Activated CD8-positive, alpha-beta T cell treated with anti-CD3 and anti-CD28 coated beads for 36 hours (primary cell): ENCODE results near the gene TMPRSS2. TPM values are rescaled to one million over a fixed set of nuclear protein-coding genes. Genes with fewer than 3 reads are reported as not detected.

Experiments
- ATAC-seq: fragments of 200-7000 bp; cut with Tn5 transposase; one replicate; pipeline ENCODE4 v1.10.0; 2021; ENCODE audit warnings: mild to moderate bottlenecking, moderate library complexity
- CTCF ChIA-PET: fragments of 350-600 bp; sonication (Branson Sonifier 250); formaldehyde crosslinking; loops from one replicate; lab custom pipeline; 2021; ENCODE audit warnings: antibody characterized with exemption; lab: Charles Lee
- POLR2A ChIA-PET: fragments of 350-600 bp; sonication (Branson Sonifier 250); formaldehyde crosslinking; loops from one replicate; lab custom pipeline; 2021; ENCODE audit warnings: antibody characterized with exemption; lab: Charles Lee
- DNase-seq: peaks from one replicate; pipeline ENCODE4 v3.0.0-alpha.2; 2020
- H3K27ac Mint-ChIP-seq: one replicate; pipeline ENCODE4 v1.8.0; 2021; ENCODE audit warnings: mild to moderate bottlenecking, mixed read lengths
- H3K27me3 Mint-ChIP-seq: one replicate; pipeline ENCODE4 v1.8.0; 2021; ENCODE audit warnings: mixed read lengths
- H3K36me3 Mint-ChIP-seq: one replicate; pipeline ENCODE4 v1.8.0; 2021; ENCODE audit warnings: low read depth, mixed read lengths
- H3K4me1 Mint-ChIP-seq: one replicate; pipeline ENCODE4 v1.8.0; 2021; ENCODE audit warnings: low read depth, mixed read lengths
- H3K4me3 Mint-ChIP-seq: one replicate; pipeline ENCODE4 v1.8.0; 2021; ENCODE audit warnings: mild to moderate bottlenecking, moderate library complexity, mixed read lengths
- H3K9me3 Mint-ChIP-seq: one replicate; pipeline ENCODE4 v1.8.0; 2021; ENCODE audit warnings: mixed read lengths
- CTCF ChIP-seq: fragments of 200-600 bp; IDR thresholded peaks from one replicate; pipeline ENCODE4 v1.8.0; 2022; ENCODE audit warnings: antibody characterized with exemption, mild to moderate bottlenecking
- intact Hi-C: fragments of 100-400 bp; cut with micrococcal nuclease; formaldehyde crosslinking; loops from one replicate; pipeline ENCODE4 v1.10.0; 2022
- total RNA-seq, 2 experiments: library from RNA; stranded (reverse); gene quantifications; one replicate each; pipeline ENCODE4 v1.2.3, GENCODE V29; 2021

The TMPRSS2 gene
- total RNA-seq, 2 experiments from 2014 or later = not detected

- H3K36me3 Mint-ChIP-seq = peaks cover 4% of the 10 kb centered on the region
- no peaks in the 10 kb centered on the region for H3K9me3 Mint-ChIP-seq
- TF ChIP-seq CTCF = no peak
- no peaks in the 10 kb centered on the region for H3K4me1 Mint-ChIP-seq
- H3K27me3 Mint-ChIP-seq = no peaks in the 10 kb centered on the region
- intact Hi-C loops = no loop called here
- H3K4me3 Mint-ChIP-seq = no peak overlapping the region
- ATAC-seq (no peak), DNase-seq (no peak)
- H3K27ac Mint-ChIP-seq = no peak overlapping the region
- CTCF ChIA-PET = interaction anchor here (1.0 to 2.5 kb wide), 2 partner anchors 8 to 168 kb away, joined by 4 to 11 read pairs; no protein-coding TSS in a partner anchor
- POLR2A ChIA-PET = interaction anchor here (0.9 kb wide), 1 partner anchor 13 kb away, joined by 3 read pairs; no protein-coding TSS in a partner anchor
Observed at GRCh38 chr21:41451753-41452676, 55.9 kb downstream of the TMPRSS2 start.

- no peak overlapping the region for H3K4me3 Mint-ChIP-seq
- ATAC-seq = no peak
- intact Hi-C loops = no loop called here
Observed at GRCh38 chr21:41449613-41450012, 58.3 kb downstream of the TMPRSS2 start.

DNA sequence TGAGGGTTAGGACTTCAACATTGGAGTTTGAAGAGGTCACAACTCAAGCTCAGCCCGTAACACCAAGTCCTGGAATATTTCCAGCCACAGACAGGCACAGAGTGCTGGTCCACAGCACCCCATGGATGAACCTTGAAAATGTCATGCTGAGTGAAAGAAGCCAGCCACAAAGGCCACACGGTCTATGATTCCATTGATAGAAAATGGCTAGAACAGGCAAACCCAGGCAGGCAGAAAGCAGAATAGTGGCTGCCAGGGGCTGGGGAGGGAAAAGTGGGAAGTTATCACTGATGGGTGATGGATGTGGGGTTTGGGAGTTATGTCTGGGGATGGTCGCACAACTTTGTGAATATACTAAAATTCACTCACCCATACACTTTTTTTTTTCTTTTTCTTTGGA, 60.6 kb downstream of the TMPRSS2 start:
- H3K36me3 Mint-ChIP-seq = peaks cover 12% of the 10 kb centered on the region
- H3K27ac Mint-ChIP-seq = no peak overlapping the region
- no peak overlapping the region for H3K4me3 Mint-ChIP-seq
- no peak for TF ChIP-seq CTCF
- ATAC-seq (no peak), DNase-seq (no peak)
- no peaks in the 10 kb centered on the region for H3K27me3 Mint-ChIP-seq
- ChIA-PET CTCF (interaction anchor here (1.2 kb wide), 1 partner anchor 164 kb away, joined by 3 read pairs; no protein-coding TSS in a partner anchor), POLR2A (no interaction called here)
- no peaks in the 10 kb centered on the region for H3K4me1 Mint-ChIP-seq
- intact Hi-C loops = no loop called here
- H3K9me3 Mint-ChIP-seq = no peaks in the 10 kb centered on the region

More at GRCh38 chr21:41449613-41450012, 58.3 kb downstream of the TMPRSS2 start:
- H3K36me3 Mint-ChIP-seq = peaks cover 9% of the 10 kb centered on the region
- H3K27ac Mint-ChIP-seq = no peak overlapping the region
- DNase-seq = no peak
- no peaks in the 10 kb centered on the region for H3K4me1 Mint-ChIP-seq
- ChIA-PET CTCF (interaction anchor here (2.5 kb wide), 1 partner anchor 166 kb away, joined by 11 read pairs; no protein-coding TSS in a partner anchor), POLR2A (interaction anchor here (1.1 kb wide), 1 partner anchor 102 kb away, joined by 3 read pairs; no protein-coding TSS in a partner anchor)
- H3K27me3 Mint-ChIP-seq = no peaks in the 10 kb centered on the region
- no peak for TF ChIP-seq CTCF
- H3K9me3 Mint-ChIP-seq = no peaks in the 10 kb centered on the region

GRCh38 chr21:41446586-41446985, 61.4 kb downstream of the TMPRSS2 start:
- CTCF ChIA-PET = interaction anchor here (0.7 to 1.2 kb wide), 2 partner anchors 79 to 163 kb away, joined by 3 read pairs; no protein-coding TSS in a partner anchor
- Mint-ChIP-seq H3K27ac (no peak overlapping the region), H3K4me1 (no peaks in the 10 kb centered on the region), H3K27me3 (no peaks in the 10 kb centered on the region), H3K4me3 (no peak overlapping the region), H3K9me3 (no peaks in the 10 kb centered on the region), H3K36me3 (peaks cover 15% of the 10 kb centered on the region)
- ATAC-seq (no peak), DNase-seq (no peak)
- intact Hi-C loops = no loop called here
- POLR2A ChIA-PET = no interaction called here
- no peak for TF ChIP-seq CTCF

GRCh38 chr21:41445465-41445862, 62.5 kb downstream of the TMPRSS2 start:
- no peak overlapping the region for H3K4me3 Mint-ChIP-seq
- no peaks in the 10 kb centered on the region for H3K27me3 Mint-ChIP-seq
- H3K4me1 Mint-ChIP-seq = no peaks in the 10 kb centered on the region
- ATAC-seq = no peak
- intact Hi-C loops = no loop called here
- no peak for DNase-seq
- H3K9me3 Mint-ChIP-seq = no peaks in the 10 kb centered on the region
- POLR2A ChIA-PET = no interaction called here
- CTCF ChIA-PET = no interaction called here
- peaks cover 16% of the 10 kb centered on the region for H3K36me3 Mint-ChIP-seq
- no peak for TF ChIP-seq CTCF
- no peak overlapping the region for H3K27ac Mint-ChIP-seq
